Esophagus (tissue), 2 donors: ENCODE data around the gene HBQ1. TPM values are rescaled to one million over a fixed set of nuclear protein-coding genes. Genes with fewer than 3 reads are reported as not detected.

Source experiments
- H3K27ac ChIP-seq, 2 donors: one replicate each; pipeline ENCODE4 v1.5.1; 2013; ENCODE audit warnings: low read depth in 2 of 2, mild to moderate bottlenecking in 2 of 2, inconsistent platforms in 1 of 2, low read length in 1 of 2, moderate library complexity in 1 of 2
- H3K27me3 ChIP-seq, 2 donors: one replicate each; pipeline ENCODE4 v1.6.1; 2013; ENCODE audit warnings: low read length in 2 of 2, control low read depth in 1 of 2, mild to moderate bottlenecking in 1 of 2; ENCODE audit not compliant: insufficient read depth in 2 of 2, control insufficient read depth in 1 of 2
- H3K36me3 ChIP-seq, 2 donors: one replicate each; pipeline ENCODE4 v1.6.1; 2013; ENCODE audit warnings: low read length in 1 of 2; ENCODE audit not compliant: control insufficient read depth in 2 of 2, insufficient read depth in 2 of 2
- H3K4me1 ChIP-seq, 2 donors: one replicate each; pipeline ENCODE4 v1.6.1; 2013; ENCODE audit warnings: low read length in 1 of 2; ENCODE audit not compliant: control insufficient read depth in 2 of 2, insufficient read depth in 2 of 2
- H3K4me3 ChIP-seq, 2 donors: one replicate each; pipeline ENCODE4 v1.5.1; 2013; ENCODE audit warnings: low read length in 2 of 2, mild to moderate bottlenecking in 2 of 2, low read depth in 1 of 2, moderate library complexity in 1 of 2
- H3K9me3 ChIP-seq, 2 donors: one replicate each; pipeline ENCODE4 v1.6.1; 2013; ENCODE audit warnings: mild to moderate bottlenecking in 2 of 2, low read depth in 1 of 2, low read length in 1 of 2, moderate library complexity in 1 of 2; ENCODE audit not compliant: control insufficient read depth in 2 of 2, insufficient read depth in 1 of 2
- WGBS, 2 donors: extraction: QIAGEN DNeasy Blood & Tissue Kit; methylation state at CpG; one replicate each; pipeline ENCODE4 v1.1.7; 2013; 5-methylcytosine and 5-hydroxymethylcytosine counted together
- polyA plus RNA-seq, 2 donors: library from polyadenylated mRNA; stranded (reverse); fragments of 200-250 nt; gene quantifications; one replicate each; pipeline ENCODE4 v1.2.3, GENCODE V29; 2013
- donor health status: healthy with polysubstance abuse.
- donor health status: Bipolar disorder and iron deficiency.

HBQ1 gene
- polyA plus RNA-seq, 2 donors: not detected

- no peaks in the 10 kb centered on the region for H3K36me3 ChIP-seq
- H3K4me1 ChIP-seq: peaks cover 5 to 11% of the 10 kb centered on the region in 2 donors
- no peak overlapping the region for H3K4me3 ChIP-seq
- H3K9me3 ChIP-seq: no peaks in the 10 kb centered on the region
- no peak overlapping the region for H3K27ac ChIP-seq
- H3K27me3 ChIP-seq: peaks cover 7 to 17% of the 10 kb centered on the region in 2 donors
- WGBS, 2 donors: 76 to 77% methylated on average over 17 of the region's 17 CpGs
Measured at GRCh38 chr16:179211-180092, 807 bp upstream of the HBQ1 start.

GRCh38 chr16:180681-181564, 664 bp downstream of the HBQ1 start:
- Histone ChIP-seq H3K36me3 (peaks cover 0 to 3% of the 10 kb centered on the region in 2 donors), H3K27me3 (peaks cover 7 to 13% of the 10 kb centered on the region in 2 donors), H3K27ac (no peak overlapping the region), H3K4me1 (peaks cover 5 to 11% of the 10 kb centered on the region in 2 donors), H3K4me3 (peak overlapping the region; percentile 21 to 23), H3K9me3 (no peaks in the 10 kb centered on the region)
- 1 to 2% methylated on average over 65 to 89 of the region's 89 CpGs for WGBS, 2 donors

- peaks cover 0 to 3% of the 10 kb centered on the region in 2 donors for H3K36me3 ChIP-seq
- peaks cover 7 to 13% of the 10 kb centered on the region in 2 donors for H3K27me3 ChIP-seq
- no peaks in the 10 kb centered on the region for H3K9me3 ChIP-seq
- no peak overlapping the region for H3K27ac ChIP-seq
- peak overlapping the region in 1 of 2 donors; percentile 23 for H3K4me3 ChIP-seq
- H3K4me1 ChIP-seq: peaks cover 5 to 11% of the 10 kb centered on the region in 2 donors
- WGBS, 2 donors: 7 to 8% methylated on average over 22 of the region's 22 CpGs
Measured at GRCh38 chr16:181565-182021, 1.3 kb downstream of the HBQ1 start.

- H3K36me3 ChIP-seq: peaks cover 0 to 6% of the 10 kb centered on the region in 2 donors
- no peak overlapping the region for H3K27ac ChIP-seq
- no peaks in the 10 kb centered on the region for H3K9me3 ChIP-seq
- no peak overlapping the region for H3K4me3 ChIP-seq
- peaks cover 5 to 11% of the 10 kb centered on the region in 2 donors for H3K4me1 ChIP-seq
- peaks cover 4 to 11% of the 10 kb centered on the region in 2 donors for H3K27me3 ChIP-seq
- 72 to 76% methylated on average over 7 of the region's 7 CpGs for WGBS, 2 donors
Measured at GRCh38 chr16:183005-183404, 2.7 kb downstream of the HBQ1 start.

GRCh38 chr16:185213-185612, 5.0 kb downstream of the HBQ1 start:
- Histone ChIP-seq H3K4me1 (peaks cover 4 to 10% of the 10 kb centered on the region in 2 donors), H3K27ac (no peak overlapping the region), H3K9me3 (no peaks in the 10 kb centered on the region), H3K27me3 (peaks cover 0 to 3% of the 10 kb centered on the region in 2 donors), H3K36me3 (peaks cover 3 to 17% of the 10 kb centered on the region in 2 donors), H3K4me3 (no peak overlapping the region)
- 82 to 88% methylated on average over 13 of the region's 13 CpGs for WGBS, 2 donors

GRCh38 chr16:185691-186090, 5.4 kb downstream of the HBQ1 start:
- Histone ChIP-seq H3K4me1 (peaks cover 0 to 6% of the 10 kb centered on the region in 2 donors), H3K4me3 (no peak overlapping the region), H3K27ac (no peak overlapping the region), H3K27me3 (no peaks in the 10 kb centered on the region), H3K9me3 (no peaks in the 10 kb centered on the region), H3K36me3 (peaks cover 3 to 17% of the 10 kb centered on the region in 2 donors)
- 83 to 86% methylated on average over 11 of the region's 11 CpGs for WGBS, 2 donors

GRCh38 chr16:187330-187729, 7.1 kb downstream of the HBQ1 start:
- Histone ChIP-seq H3K4me3 (no peak overlapping the region), H3K27ac (no peak overlapping the region), H3K4me1 (no peaks in the 10 kb centered on the region), H3K9me3 (no peaks in the 10 kb centered on the region), H3K27me3 (no peaks in the 10 kb centered on the region), H3K36me3 (peaks cover 3 to 31% of the 10 kb centered on the region in 2 donors)
- WGBS, 2 donors: 97% methylated on average over 8 of the region's 8 CpGs

GRCh38 chr16:188674-189073, 8.4 kb downstream of the HBQ1 start:
- Histone ChIP-seq H3K36me3 (peaks cover 7 to 36% of the 10 kb centered on the region in 2 donors), H3K4me3 (no peak overlapping the region), H3K27me3 (no peaks in the 10 kb centered on the region), H3K4me1 (no peaks in the 10 kb centered on the region), H3K27ac (no peak overlapping the region), H3K9me3 (no peaks in the 10 kb centered on the region)
- 70 to 72% methylated on average over 8 of the region's 8 CpGs for whole genome bisulfite sequencing, 2 donors

GRCh38 chr16:189604-190186, 9.4 kb downstream of the HBQ1 start:
- no peak overlapping the region for H3K4me3 ChIP-seq
- no peaks in the 10 kb centered on the region for H3K9me3 ChIP-seq
- no peaks in the 10 kb centered on the region for H3K27me3 ChIP-seq
- no peaks in the 10 kb centered on the region for H3K4me1 ChIP-seq
- 94 to 95% methylated on average over 34 of the region's 34 CpGs for WGBS, 2 donors
- peaks cover 10 to 39% of the 10 kb centered on the region in 2 donors for H3K36me3 ChIP-seq
- no peak overlapping the region for H3K27ac ChIP-seq
